ENCODE data around the gene MYO10. TPM values are rescaled to one million over a fixed set of nuclear protein-coding genes. Genes with fewer than 3 reads are reported as not detected.
"Not testable (repeated sequence)": the region's sequence is repeated elsewhere in the genome, so short reads cannot be mapped to it uniquely, and the experiment has no call there.

The MYO10 gene
- total RNA-seq, 4 donors from 2014 or later, result 21.0 to 29.8 (median 27.3) TPM

- Histone ChIP-seq H3K9me3 (no peaks in the 10 kb centered on the region), H3K4me1 (peaks cover 0 to 2% (median 0%) of the 10 kb centered on the region in 3 donors), H3K4me3 (no peak overlapping the region), H3K27ac (no peak overlapping the region), H3K36me3 (peaks cover 0 to 25% (median 0%) of the 10 kb centered on the region in 3 donors), H3K27me3 (no peaks in the 10 kb centered on the region)
- intact Hi-C loops (cut with DNase I), result no loop called here
- 67 to 88% methylated on average over 5 of the region's 5 CpGs for WGBS, 2 donors
- no peak for TF ChIP-seq CTCF (IDR thresholded peaks at IDR 0.05)
- TF ChIP-seq POLR2A (IDR thresholded peaks at IDR 0.05), result no peak
- DNase-seq, result no peak
Observed at GRCh38 chr5:16660982-16661381, 275.1 kb downstream of the MYO10 start.

GRCh38 chr5:16659536-16659935, 276.6 kb downstream of the MYO10 start:
- intact Hi-C loops (cut with DNase I), result no loop called here
- Histone ChIP-seq H3K4me3 (no peak overlapping the region), H3K9me3 (no peaks in the 10 kb centered on the region), H3K36me3 (peaks cover 0 to 10% (median 0%) of the 10 kb centered on the region in 3 donors), H3K27ac (no peak overlapping the region), H3K4me1 (no peaks in the 10 kb centered on the region), H3K27me3 (no peaks in the 10 kb centered on the region)
- TF ChIP-seq CTCF (IDR thresholded peaks at IDR 0.05), result no peak
- TF ChIP-seq POLR2A (IDR thresholded peaks at IDR 0.05), result no peak
- WGBS, 2 donors, result 83 to 93% methylated on average over 1 of the region's 1 CpG
- no peak for DNase-seq

- 21 to 25% methylated on average over 2 of the region's 2 CpGs for WGBS, 2 donors
- H3K4me3 ChIP-seq, result no peak overlapping the region
- no peaks in the 10 kb centered on the region for H3K27me3 ChIP-seq
- no peaks in the 10 kb centered on the region for H3K9me3 ChIP-seq
- no peaks in the 10 kb centered on the region for H3K36me3 ChIP-seq
- peak overlapping the region in 1 of 4 donors; percentile 33 for H3K27ac ChIP-seq
- DNase-seq, result no peak
- TF ChIP-seq CTCF (IDR thresholded peaks at IDR 0.05), result no peak
- no peak for TF ChIP-seq POLR2A (IDR thresholded peaks at IDR 0.05)
- H3K4me1 ChIP-seq, result no peaks in the 10 kb centered on the region
- intact Hi-C loops (cut with DNase I), result no loop called here
Observed at GRCh38 chr5:16656561-16657191, 279.4 kb downstream of the MYO10 start.

- intact Hi-C loops (cut with DNase I), result no loop called here
- TF ChIP-seq CTCF (IDR thresholded peaks at IDR 0.05), result no peak
- no peak for TF ChIP-seq POLR2A (IDR thresholded peaks at IDR 0.05)
- no peak for DNase-seq
- 51 to 64% methylated on average over 6 of the region's 6 CpGs for WGBS, 2 donors
- H3K4me3 ChIP-seq, result no peak overlapping the region
- no peaks in the 10 kb centered on the region for H3K9me3 ChIP-seq
- H3K27ac ChIP-seq, result no peak overlapping the region
- H3K4me1 ChIP-seq, result no peaks in the 10 kb centered on the region
- H3K27me3 ChIP-seq, result no peaks in the 10 kb centered on the region
- H3K36me3 ChIP-seq, result no peaks in the 10 kb centered on the region
Observed at GRCh38 chr5:16654647-16655334, 281.3 kb downstream of the MYO10 start.

- 70 to 73% methylated on average over 4 to 7 of the region's 8 CpGs for WGBS, 2 donors
- DNase-seq; intact Hi-C loops (cut with DNase I); H3K27me3 ChIP-seq; H3K36me3 ChIP-seq; H3K4me3 ChIP-seq; H3K27ac ChIP-seq; H3K9me3 ChIP-seq; H3K4me1 ChIP-seq: not testable (repeated sequence)
Observed at GRCh38 chr5:16648739-16649138, 287.3 kb downstream of the MYO10 start.
